Stimulated activated CD4-positive, alpha-beta T cell treated with anti-CD3 and anti-CD28 coated beads, Interleukin-1b, Interleukin-23, amount 100 ng/mL, for 48 hours (primary cell): Measurements from ENCODE around the gene SIGLEC6.
A peak's percentile ranks its signal among the peaks of the same experiment; 100 is the strongest.

Experiments used
- DNase-seq: peaks from one replicate; pipeline ENCODE4 v3.0.0-alpha.2; 2020

SIGLEC6 gene

DNA sequence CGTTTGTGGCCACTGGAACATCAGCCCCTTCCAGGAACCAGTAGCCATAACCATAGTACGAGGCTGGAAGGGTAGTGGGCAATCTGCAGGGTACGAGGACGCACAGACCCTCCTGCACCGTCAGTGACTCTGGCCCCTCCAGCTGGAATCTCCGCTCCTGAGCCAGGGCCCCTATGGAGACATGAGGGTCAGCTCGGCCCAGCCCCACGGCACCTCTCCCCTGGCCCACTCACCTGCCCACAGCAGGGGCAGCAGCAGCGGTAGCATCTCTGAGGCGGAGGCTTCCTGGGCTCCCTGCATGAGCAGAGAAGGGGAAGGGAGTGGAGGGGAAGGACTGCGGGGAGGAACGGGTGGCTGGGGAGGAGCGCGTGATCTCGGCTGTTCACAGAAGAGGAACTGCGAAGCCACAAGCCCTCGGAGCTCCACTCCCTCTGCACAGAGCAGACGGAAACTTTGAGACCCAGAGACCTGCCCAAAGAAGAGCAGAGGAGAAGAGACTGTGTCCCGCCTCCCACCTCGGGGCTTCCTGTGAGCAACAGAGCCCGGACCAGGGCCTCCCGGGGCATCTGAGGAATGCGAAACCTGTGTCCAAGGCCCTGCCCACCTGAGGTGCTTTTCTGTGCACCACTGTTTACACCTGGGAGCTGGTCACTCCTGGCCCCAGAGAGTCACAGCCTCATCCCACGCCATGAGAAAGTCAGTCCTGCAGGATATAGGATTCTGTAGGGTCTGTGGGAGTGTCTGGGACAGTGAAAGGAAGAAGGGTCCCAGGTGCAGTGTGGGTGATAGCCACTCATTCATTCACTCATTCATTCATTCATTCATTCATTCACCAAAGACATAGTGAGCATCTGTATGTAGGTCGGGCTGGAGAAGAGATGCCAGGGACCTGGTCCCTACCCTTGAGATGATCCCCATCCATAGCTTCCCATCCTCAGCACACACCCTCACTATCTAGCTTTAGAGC is at the start of gene SIGLEC6:
Gene SIGLEC6, minus strand, starts transcription at position 322 of the 967 bp plus-strand sequence. Its CDS starts 22 bp downstream, at position 300.
- DNase-seq: no peak

DNA sequence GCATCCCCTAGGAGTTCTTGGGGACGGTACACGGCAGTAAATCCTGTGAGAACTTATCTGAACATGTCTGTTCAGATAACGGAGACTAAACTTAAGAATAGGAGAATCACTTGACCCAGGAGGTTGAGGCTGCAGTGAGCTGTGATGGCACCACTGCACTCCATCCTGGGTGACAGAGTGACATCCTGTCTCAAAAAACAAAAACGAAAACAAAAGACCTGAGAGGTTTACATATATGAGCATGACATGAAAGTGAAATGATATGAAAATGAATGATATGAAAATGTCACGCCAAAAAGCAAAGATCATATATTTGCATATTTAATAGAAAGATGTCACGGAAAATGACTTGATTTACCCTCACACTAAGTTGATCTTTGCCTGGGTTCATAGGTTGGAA is 45.4 kb upstream of the SIGLEC6 start:
- DNase-seq: no peak

DNA sequence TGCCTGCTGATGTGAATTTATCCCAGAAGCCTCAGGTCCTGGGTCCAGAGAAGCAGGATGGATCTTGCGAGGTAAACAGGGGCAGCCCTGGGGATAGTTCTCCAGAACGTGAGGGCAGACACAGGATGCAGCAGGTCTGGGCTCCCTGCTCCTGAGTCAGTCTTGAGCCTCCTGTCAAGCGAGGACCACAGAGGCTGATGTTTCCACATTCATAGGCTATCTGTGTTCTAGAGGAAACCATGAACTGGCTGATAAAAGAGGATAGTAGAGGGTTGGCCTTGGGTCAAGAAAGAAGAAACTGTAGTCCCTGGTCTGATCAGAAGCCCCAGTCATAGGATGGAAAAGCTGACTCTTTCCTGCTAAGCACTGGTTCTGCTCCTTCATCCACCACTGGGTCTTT is 41.9 kb upstream of the SIGLEC6 start:
- no peak for DNase-seq

DNA sequence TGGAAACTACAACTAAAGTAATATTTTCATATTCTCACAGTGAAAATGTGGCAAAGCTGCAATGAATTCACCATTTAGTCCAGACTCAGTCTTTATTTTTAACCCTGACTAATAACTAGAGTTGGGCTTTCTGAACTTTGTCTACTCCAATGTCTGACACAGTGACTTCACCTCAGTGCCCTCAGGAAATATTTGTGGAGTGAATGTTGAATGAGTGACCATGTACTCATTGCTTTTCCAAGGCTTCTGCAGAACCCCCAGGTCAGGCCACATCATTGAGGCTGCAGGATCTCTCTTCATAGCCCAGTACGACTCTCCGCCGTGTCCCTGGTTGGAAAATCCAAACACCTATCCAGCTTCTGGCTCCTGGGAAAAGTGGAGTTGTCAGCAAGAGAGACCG is 41.4 kb upstream of the SIGLEC6 start:
- DNase-seq: no peak

DNA sequence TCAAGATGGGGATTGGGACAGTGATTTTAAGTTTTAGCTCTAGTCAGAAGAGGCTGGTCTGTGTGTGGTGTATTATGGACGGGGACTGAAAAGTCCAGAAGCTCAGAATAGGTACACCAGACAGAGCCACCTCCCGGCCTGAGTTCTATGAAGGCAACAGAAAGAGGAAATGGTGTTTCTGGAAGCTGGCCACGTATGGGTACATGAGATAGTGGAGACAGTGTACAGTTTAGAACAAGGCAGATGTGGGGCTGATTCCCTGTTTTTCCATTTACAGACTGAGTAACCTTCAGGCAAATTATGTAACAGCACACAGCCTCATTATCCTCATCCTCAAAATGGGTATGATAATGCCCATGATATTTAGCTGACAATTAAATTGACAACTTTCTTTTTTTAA is 40.9 kb upstream of the SIGLEC6 start:
- DNase-seq: no peak

DNA sequence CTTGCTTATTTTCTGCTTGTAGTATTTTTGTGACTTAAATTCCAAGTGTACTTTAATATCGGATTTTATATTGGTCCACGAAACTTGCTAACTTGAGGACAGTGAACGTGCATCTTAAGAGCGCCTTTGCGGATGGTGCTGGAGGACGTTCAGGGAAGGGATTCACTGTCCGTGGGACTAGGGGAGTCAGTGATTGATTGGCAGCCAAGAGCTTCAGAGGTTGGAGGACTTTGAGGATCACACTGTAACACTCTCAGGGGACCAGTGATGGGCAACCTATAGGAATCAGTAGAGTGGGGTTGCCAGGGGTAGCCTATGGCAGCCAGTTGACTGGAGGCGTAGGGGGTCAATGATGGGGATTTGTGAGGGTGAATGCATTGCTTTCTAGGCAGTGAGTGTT is 40.1 kb upstream of the SIGLEC6 start:
- DNase-seq: no peak

DNA sequence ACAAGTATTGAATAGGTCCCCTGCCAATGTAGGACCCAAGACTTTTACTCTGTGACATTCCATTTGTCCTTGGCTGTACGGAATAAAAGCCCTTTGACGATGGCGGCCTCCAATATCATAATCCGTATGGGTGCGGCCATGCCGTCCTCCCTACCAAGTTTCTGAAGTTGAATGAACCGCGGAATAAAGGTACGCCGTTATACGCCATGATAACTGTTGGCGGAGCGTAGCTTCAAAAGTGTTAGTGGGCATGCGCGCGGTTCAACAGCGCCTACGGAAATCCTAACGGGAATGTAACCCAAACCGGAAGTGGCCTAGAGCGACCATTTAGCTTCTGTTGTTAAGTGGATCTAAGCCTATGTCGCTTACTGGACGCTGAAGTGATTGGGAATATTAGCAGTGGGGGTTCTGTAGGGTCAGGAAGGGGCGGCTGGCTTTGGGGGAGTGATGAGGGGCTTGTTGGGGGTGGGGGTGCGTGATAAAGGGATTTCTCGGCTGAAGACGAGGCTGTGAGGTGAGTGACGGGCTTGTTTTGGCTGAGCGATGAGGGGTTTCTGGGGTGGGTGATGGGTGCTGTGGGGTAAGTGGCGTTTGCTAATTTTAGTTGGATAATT is 39.6 kb upstream of the SIGLEC6 start, which contains the start of gene ZNF175:
Gene ZNF175, plus strand, starts transcription at position 322 of the 614 bp plus-strand sequence. CDS start 2,047 bp downstream, outside the sequence.
- DNase-seq: peak; percentile 87

DNA sequence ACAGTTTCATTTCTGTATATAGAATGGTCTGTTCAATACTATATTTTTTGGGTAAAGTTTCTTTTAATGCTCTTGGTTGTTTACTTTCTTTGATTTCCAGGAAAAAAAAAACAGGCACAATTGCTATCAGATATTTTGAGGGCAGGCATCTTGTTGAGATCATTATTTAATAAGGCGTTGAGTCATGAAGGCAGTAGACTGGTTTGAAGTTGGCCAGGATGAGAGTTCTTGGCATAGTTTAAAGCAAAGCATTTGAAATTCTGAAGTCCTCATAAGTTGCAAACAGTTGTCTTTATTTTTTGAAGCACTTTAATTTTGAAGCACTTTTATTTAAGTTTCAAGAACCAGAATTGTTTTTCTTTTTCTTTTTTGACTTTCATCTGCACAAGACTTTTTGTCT is 37.0 kb upstream of the SIGLEC6 start:
- no peak for DNase-seq

DNA sequence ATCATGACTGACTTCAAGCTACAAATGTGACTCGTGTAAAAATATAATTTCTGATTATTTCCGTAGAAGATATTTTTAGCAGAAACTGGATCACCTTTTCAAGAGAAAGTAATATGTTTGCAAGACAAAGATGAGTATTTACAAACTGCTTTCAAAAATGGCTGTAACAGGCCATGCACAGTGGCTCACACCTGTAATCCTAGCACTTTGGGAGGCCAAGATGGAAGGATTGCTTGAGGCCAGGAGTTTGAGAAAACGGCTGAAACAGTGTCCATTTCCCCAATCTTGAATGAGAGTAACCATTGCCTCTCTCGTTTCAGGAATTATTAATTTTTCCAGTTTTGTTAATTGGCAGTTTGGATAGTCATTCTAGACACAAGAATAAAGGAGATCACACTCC is 36.1 kb upstream of the SIGLEC6 start:
- DNase-seq: no peak

DNA sequence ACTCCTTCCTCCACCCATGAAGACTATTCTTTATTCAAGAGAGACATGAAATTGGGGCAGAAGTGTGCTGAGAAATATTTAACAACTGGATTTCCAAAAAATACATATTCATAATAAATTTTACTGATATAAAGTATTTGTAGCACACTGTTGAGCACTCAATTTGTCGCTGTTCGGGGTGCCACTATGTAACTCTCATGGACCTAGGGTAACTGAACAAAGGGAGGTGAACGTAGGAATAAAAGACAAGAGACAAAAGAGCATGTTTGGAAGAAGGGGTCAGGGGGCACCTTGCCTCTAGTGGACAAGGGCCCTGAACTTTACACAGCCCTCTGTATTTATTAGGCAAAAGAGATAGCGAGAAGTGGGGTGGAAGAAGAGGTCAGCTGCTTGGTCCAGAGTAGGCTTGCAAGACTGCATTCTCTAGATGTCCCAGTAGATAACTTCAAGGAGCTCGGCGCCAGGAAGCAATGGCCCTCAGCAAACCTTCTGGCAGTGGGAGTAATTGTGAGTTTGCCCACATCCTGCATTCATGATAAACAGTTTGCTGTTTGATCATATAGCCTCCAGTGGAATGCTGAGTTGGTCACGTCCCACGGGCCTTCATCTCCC is 35.1 kb upstream of the SIGLEC6 start:
- DNase-seq: no peak

DNA sequence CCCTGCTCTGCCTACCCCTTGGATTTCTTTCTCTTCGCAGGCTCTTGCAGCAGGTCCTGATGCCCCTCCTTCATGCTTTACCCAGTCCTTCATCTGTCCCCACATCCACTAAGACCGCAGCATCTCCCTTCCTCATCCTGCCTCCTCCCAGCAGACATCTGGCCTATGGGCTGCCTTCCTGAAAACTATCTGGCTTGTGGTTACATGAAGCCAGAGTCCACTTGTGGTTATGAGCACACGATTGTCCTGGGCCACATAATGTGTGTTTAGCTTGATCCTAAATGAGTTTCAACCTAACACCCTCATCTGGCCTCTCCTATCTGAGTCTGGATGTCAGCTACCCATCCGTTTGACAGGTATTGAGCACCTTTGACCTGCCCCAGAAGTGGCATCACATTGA is 34.1 kb upstream of the SIGLEC6 start:
- DNase-seq: no peak

DNA sequence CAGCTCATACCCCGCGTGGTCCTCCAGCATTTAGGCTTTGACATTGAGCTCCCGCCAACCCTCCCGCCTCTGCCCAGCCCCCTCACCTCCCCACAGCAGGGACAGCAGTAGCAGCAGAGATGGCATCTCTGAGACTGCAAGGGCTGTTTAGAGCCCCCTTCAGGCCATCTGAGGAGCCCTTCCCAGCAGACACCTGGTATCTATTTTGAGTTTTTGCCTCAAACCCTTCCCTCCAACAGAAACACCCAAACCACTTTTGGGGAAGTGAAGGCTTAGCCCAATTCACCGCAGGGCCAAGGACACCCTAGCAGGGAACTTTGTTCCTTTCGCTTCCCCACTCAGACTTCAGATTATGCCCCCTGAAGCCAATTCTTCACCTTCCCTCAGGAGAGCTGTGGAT is 33.3 kb upstream of the SIGLEC6 start:
- no peak for DNase-seq

DNA sequence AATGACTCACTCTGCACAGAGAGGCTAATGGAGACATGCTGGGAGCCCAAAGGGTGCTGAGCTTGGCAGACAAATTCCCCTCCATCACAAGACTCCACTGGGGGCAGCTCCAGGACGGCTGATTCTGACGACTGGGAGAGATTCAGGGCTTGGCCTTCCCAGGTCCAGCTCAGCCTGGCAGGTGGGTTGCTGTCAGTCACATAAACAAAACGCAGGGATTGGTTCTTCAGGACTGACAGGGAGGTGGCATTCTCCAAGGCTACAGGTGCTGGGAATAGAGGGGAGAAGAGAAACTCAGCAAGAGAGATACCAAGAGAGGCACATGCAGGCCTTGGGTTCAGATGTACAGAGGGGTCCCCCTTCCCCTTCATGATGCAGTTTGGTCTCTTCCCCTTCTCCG is 28.9 kb upstream of the SIGLEC6 start:
- no peak for DNase-seq

DNA sequence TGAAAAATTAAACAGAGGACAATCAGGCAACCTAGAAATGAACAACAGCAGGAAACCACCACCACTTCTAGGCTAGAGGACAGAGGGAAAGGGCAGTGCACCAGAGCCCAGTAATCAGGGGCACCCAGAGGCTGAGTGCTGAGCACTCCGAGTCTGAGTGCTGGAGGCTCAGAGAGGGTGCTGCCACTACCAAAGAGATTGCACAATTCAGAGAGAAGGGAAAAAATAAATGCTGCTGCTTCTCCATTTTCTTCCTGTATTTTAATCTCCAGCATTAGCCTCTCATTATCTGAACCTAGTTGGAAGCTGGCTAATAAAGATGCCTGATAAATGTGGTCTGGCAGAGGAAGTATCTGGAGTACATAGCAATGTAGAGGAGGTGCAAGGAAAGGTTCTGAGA is 27.8 kb upstream of the SIGLEC6 start:
- DNase-seq: no peak

DNA sequence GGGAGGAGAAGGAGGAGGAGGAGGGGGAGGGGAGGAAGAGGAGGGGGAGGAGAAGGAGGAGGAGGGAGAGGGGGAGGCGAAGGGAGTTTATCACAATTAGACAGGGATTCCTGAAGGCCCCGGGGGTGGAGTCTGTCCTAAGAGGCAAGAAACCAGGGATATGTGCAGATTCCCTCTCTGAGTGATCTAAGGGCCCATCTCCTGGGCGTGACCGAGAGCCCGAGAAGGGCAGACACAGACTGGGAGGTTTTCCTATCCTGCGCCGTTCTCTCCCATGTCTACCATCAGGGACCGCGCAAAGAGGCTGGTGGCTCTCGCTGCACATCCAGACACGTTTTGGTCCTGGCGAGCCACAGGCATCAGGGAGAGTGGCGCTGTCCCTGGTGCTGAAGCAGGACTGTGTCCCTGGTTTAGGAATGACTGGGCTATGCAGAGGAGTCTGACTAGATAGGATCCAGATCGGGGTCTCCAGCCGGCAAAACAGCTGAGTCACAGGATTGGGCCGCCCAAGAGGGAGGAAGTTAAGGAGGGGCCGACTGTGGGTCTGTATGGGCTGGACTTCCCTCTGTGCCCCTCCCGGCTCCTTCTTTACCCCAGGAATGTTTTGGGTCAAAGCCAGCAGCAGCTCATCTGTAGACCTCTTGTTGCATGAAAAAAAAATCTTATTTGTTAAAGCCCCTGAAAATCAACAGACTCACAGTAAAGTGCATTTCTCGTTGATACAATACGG is 21.7 kb upstream of the SIGLEC6 start:
- DNase-seq: peak; percentile 49

DNA sequence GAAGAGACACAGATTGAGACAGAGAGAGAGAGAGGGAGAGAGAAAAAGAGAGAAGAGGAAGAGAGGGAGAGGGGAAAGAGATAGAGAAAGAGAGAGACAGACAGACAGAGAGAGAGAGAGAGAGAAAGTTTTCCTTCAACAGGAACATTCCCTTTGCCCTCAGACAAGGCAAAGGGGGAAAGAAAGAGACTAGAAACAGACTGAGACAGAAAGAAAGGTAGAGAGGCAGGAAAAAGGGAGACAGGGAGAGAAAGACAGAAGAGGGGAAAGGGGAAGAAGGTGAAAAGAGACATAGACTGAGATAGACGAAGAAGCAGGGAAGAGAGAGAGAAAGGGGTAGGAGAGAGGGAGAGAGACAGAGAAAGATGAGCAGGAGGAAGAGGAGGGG is 21.1 kb upstream of the SIGLEC6 start:
- DNase-seq: no peak

DNA sequence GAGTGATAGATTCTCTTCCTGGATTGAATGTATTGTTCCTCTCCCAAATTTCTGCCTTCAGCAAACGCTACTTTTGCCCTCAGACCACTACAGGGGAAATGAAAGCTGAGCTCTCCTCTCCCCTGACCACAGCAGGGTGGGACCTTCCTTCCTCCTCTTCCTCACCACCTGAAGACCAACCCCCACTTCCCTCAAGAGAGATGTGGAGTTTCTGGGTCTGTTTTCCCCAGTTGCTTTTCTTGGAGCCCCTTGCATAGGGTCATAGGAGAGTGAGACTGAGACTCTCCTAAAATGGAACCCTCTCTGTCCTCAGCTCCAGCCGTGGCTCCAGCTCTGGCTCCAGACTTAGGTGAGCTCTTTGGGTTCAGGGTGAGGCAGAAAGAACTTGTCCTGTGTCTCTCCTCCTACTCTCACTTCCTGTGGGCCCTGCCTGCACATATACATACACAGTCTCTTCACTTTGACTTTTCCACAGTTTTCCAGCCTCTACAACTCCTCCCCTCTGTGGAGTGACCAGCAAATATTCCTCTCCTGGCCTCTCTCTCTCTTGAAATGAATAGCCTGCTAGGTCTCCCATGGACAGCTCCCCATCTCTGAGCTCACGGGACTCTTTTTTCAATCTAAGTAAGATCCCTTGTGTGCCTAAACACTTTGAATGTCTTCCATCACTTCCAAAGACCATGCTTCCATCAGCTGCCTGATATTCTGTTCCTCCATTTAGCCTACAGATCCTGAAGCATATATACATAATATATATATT is 20.4 kb upstream of the SIGLEC6 start:
- DNase-seq: no peak

DNA sequence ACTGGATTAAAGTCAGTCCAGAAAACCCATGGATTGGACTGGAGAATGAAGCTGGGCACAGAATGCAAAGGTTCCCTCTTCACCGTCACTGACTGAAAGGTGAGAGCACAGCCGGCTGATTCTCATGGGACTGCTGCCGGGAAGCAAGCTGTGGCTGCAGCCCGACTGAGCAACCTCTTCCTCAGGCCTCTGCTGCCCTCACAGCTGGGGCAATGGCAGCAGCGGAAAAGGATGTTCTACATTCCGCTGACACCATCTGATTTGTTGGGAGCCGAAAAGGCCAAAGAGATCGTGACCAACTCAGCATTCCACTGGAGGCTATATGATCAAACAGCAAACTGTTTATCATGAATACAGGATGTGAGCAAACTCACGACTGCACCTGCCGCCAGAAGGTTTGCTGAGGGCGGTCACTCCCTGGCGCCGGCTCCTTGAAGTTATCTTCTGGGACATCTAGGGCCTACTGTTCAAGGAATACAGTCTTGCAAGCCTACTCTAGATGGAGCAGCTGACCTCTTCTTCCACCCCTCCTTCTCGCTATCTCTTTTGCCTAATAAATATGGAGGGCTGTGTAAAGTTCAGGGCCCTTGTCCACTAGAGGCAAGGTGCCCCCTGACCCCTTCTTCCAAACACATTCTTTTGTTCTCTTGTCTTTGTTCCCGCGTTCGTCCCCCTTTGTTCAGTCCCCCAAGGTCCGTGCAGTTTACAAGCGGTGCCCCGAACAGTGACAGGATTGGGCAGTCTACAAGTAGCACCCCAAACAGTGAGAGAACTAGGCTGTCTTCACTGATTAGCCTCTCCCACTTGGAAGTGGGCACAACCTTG is 19.6 kb upstream of the SIGLEC6 start:
- no peak for DNase-seq

DNA sequence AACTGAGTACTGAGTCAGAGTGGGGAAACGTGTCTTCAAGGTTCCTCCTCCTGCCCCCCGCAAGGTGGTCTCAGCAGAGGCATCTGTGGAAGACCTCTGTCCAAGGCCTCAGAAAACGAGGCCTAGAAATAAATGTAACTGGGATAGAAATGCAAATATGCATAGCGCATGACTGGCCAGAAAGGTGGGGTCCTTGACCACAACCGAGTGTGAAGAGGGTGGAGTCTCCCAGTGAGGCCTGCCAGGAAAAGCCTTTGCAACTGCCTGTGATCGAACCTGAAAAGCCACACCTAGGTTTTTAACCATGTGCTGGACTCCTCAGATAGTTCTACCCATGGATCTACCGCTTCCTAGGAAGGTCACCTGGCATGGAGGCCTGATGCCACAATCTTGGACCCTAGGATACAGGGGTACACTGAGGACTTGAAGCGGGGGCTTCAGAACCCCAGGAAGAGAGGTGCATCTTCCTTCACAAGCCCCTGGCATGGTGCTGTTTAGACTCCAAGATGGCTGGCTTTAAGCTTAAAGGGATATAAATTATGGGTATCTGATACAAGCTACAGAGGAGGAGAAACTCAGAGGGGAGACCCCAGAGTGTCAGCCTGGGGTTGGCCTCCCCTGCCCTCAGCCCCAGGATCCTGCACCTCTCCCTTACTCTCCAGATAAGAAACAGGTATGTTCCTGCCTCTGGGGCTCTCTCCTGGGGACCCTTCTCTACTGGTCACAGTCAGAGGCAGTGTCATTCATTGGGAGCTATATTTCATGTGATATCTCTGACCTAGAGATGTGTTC is 18.3 kb upstream of the SIGLEC6 start:
- DNase-seq: no peak

DNA sequence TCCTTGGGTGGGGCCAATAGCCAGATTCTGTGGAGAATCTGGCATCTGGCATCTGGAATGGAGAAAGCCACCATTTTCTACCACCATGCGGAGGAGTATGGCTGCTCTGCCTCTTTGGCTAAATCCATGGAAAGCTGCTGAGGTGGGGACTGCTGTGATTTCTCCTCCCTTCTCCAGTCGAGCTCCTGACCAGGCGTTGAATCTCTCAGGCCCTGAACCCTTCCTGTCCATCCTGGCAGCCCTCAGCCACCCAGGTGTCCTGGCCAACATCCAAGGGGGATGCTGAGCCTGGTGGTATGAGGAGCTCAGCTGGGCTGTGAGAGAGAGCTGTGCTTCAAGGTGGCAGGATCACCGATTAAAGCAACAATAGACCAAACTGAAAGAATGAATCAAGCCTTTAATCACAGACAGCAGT is 17.4 kb upstream of the SIGLEC6 start:
- no peak for DNase-seq
